NOMO-1 treated with DMSO at 0.1 percent for 48 hours (cell line): ENCODE measurements around the gene TGM1.
"Not testable (repeated sequence)": the region's sequence is repeated elsewhere in the genome, so short reads cannot be mapped to it uniquely, and the experiment has no call there.

ENCODE experiments used
- DNase-seq: peaks from one replicate; lab custom pipeline; 2025; ENCODE audit not compliant: unreplicated experiment; lab: John Stamatoyannopoulos, UW

TGM1 gene

GRCh38 chr14:24234095-24235005 lies 28.6 kb downstream of the TGM1 start:
- DNase-seq = no peak

GRCh38 chr14:24233538-24233866 lies 29.5 kb downstream of the TGM1 start:
- no peak for DNase-seq

DNA sequence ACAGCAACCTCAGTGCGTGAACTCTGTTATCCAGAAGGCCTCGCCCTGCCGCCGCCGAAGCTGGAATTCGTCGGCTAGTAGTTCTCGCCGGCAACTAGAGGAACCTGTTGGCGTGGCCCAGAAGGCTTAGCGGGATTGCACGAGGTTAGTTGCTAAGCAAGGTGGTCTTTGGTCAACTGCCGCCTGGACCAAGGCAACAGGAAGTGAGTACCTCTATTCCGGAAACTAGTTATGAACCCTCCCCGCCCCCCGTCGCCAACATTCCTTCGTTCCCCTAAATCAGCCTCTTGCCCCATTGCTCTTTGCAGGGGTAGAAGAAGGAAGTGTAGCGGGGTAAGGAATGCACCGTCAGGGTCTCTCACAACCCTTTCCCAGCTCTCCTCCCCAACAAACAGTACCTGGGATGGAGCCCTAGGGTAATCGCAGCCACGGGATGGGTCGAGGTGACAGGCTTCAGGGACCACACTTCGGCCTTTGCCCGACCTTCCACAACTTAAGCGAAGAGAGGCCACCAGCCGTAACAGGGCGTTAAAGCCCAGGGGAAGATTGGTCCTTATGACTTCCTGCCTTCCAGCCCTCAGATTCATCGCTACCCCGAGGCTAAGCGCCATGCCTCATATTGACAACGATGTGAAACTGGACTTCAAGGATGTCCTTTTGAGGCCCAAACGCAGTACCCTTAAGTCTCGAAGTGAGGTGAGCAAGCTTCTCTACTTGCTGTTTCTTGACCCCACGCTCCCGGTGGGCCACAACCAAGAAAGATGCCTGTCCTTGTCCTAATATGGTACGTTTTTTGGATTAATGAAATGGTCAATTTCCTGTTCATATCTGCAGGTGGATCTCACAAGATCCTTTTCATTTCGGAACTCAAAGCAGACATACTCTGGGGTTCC lies 30.1 kb downstream of the TGM1 start, which contains the start of gene GMPR2:
Gene GMPR2, plus strand, starts transcription at position 285 of the 893 bp plus-strand sequence. Its CDS starts 325 bp downstream, at position 610.
- no peak for DNase-seq

- peak; percentile 98 for DNase-seq
Observed at GRCh38 chr14:24232121-24232644, 30.8 kb downstream of the TGM1 start, which contains the start of gene NEDD8. TSS of gene NEDD8 (minus strand) at chr14:24232367. CDS start at chr14:24232267, 100 bp downstream.

GRCh38 chr14:24231263-24232120 lies 31.5 kb downstream of the TGM1 start:
- DNase-seq = no peak

DNA sequence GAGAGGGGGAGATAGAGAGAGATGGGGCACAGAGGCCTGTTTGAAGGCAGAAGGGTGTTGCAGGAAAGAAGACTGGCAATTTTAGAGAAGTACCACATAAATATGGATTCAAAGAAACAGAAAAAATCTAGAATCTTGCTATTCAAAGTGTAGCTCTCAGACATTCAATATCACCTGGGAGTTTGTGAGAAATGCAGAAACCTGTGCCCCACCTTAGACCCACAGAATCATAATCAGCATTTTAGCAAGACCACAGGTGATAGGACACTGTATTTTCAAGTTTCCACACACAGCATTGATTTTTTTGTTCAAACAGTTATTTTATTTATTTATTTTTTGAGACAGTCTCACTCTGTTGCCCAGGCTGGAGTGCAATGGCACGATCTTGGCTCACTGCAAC lies 34.1 kb downstream of the TGM1 start:
- no peak for DNase-seq

GRCh38 chr14:24226473-24226872 lies 36.5 kb downstream of the TGM1 start:
- DNase-seq = no peak

DNA sequence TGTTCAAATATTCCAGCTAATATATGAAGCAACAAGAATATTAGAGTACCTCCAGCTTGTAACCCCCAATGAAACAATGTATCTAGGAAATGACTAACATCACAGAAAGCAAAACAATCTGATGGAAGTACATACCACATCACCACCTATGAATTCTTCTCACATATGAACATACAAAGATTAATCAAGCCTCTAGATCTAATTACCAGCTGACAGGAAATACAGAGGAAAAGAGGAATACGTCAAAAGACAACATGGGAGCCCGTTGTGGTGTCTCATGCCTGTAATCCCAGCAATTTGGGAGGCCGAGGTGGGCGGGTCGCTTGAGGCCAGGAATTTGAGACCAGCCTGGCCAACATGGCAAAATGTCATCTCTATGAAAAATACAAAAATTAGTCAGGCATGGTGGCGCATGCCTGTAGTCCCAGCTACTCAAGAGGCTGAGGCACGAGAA lies 38.3 kb downstream of the TGM1 start:
- no peak for DNase-seq

- DNase-seq = not testable (repeated sequence)
Observed at GRCh38 chr14:24222987-24223386, 40.0 kb downstream of the TGM1 start.

- DNase-seq = no peak
Observed at GRCh38 chr14:24219521-24219920, 43.5 kb downstream of the TGM1 start.

DNA sequence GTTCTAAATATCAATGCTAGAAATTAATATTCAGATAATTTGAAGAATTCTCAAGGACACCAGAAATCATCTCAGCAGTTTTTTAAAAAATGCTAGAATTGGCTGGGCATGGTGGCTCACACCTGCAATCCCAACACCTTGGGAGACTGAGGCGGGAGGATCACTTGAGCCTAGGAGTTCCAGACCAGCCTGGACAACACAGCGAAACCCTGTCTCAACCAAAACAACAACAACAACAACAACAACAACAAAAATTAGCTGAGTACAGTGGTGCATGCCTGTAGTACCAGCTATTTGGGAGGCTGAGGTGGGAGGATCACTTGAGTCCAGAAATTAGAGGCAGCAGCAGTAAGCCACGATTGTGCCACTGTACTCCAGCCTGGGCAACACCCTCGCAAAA lies 43.9 kb downstream of the TGM1 start:
- no peak for DNase-seq

DNA sequence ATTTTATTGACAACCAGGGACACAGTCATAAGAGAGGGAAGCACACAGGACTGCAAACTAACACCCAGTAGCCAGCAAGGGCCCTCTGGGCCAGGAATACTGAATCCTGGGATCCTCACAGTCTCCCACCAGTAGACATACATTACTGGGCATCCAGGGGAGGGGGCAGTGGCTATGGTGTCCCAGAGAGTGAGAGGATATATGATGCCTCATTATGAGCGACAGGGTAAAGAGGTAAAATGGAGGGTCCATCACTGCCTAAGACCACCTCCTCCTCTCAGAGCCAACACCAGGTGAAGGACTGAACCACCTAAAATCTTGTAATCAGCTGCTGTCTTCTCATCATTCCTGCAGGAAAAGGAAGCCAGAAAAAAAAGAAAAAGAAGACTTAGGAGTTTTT lies 46.1 kb downstream of the TGM1 start:
- not testable (repeated sequence) for DNase-seq

- no peak for DNase-seq
Observed at GRCh38 chr14:24216345-24216699, 46.7 kb downstream of the TGM1 start.

- DNase-seq = peak; percentile 93
Observed at GRCh38 chr14:24215495-24216344, 47.3 kb downstream of the TGM1 start, which contains the start of gene MDP1. TSS of gene MDP1 (minus strand) at chr14:24216066. CDS start at chr14:24215955, 111 bp downstream.

GRCh38 chr14:24213866-24214662 lies 48.9 kb downstream of the TGM1 start:
- DNase-seq = no peak

- DNase-seq = peak; percentile 98
Observed at GRCh38 chr14:24212924-24213865, 49.8 kb downstream of the TGM1 start, which contains the start of gene CHMP4A. TSS of gene CHMP4A (minus strand) at chr14:24213488. CDS start at chr14:24213439, 49 bp downstream.

- DNase-seq = no peak
Observed at GRCh38 chr14:24211311-24211710, 51.7 kb downstream of the TGM1 start.
